Stomach (tissue), 9 donors: ENCODE results near the gene LIPH. TPM values are rescaled to one million over a fixed set of nuclear protein-coding genes. Genes with fewer than 3 reads are reported as not detected.
"Not testable (repeated sequence)": the region's sequence is repeated elsewhere in the genome, so short reads cannot be mapped to it uniquely, and the experiment has no call there.

Experiments used
- DNase-seq, 2 donors: peaks; one replicate each; pipeline versions ENCODE4 v3.0.0 to v3.0.0-alpha.2; 2013 to 2019
- H3K27ac ChIP-seq, 5 donors: fragments of 200-600 bp in 4 of 5; sonication (generic) in 4 of 5; one replicate each; pipeline ENCODE4 v1.5.1; 2013 to 2019; ENCODE audit warnings: mild to moderate bottlenecking in 1 of 5, moderate library complexity in 1 of 5
- H3K27me3 ChIP-seq, 3 donors: fragments of 200-600 bp; sonication (generic); one replicate each; pipeline ENCODE4 v1.5.1; 2017 to 2019; ENCODE audit warnings: mixed run types in 1 of 3
- H3K36me3 ChIP-seq, 4 donors: fragments of 200-600 bp; sonication (generic); 1 replicate in 3 of 4; 2 replicates in 1 of 4; pipeline ENCODE4 v1.5.1; 2016 to 2019
- H3K4me1 ChIP-seq, 4 donors: fragments of 200-600 bp; sonication (generic); one replicate each; pipeline ENCODE4 v1.5.1; 2016 to 2019
- H3K4me3 ChIP-seq, 4 donors: fragments of 200-600 bp; sonication (generic) in 3 of 4; one replicate each; pipeline ENCODE4 v1.5.1; 2016 to 2019; ENCODE audit warnings: mild to moderate bottlenecking in 1 of 4
- H3K9me3 ChIP-seq, 4 donors: fragments of 200-600 bp; sonication (generic); one replicate each; pipeline ENCODE4 v1.5.1; 2016 to 2019
- EP300 ChIP-seq: sonication (generic); formaldehyde crosslinking; IDR thresholded peaks from one replicate; pipeline ENCODE4 v1.6.1; 2017; ENCODE audit warnings: antibody characterized with exemption
- POLR2A ChIP-seq, 4 donors: fragments of 450-650 bp; IDR thresholded peaks; one replicate each; pipeline ENCODE4 v1.6.1; 2016; ENCODE audit warnings: antibody characterized with exemption in 4 of 4, control low read depth in 2 of 4, mild to moderate bottlenecking in 1 of 4, moderate library complexity in 1 of 4
- POLR2AphosphoS5 ChIP-seq, 3 donors: sonication (generic); formaldehyde crosslinking; IDR thresholded peaks; one replicate each; pipeline ENCODE4 v1.6.1; 2016; ENCODE audit warnings: antibody characterized with exemption in 3 of 3
- WGBS, 5 donors: extraction: QIAGEN DNeasy Blood & Tissue Kit in 3 of 5; methylation state at CpG; one replicate each; pipeline versions ENCODE4 v1.1.5 to v1.1.7; 2013 to 2018; 5-methylcytosine and 5-hydroxymethylcytosine counted together
- intact Hi-C: fragments of 100-400 bp; cut with DNase I; formaldehyde crosslinking; loops from one replicate; pipeline ENCODE4 v1.15.1; 2023; ENCODE audit warnings: low total_unique reads
- polyA plus RNA-seq, 3 donors: library from polyadenylated mRNA; stranded (reverse); fragments of 200-250 nt; gene quantifications; one replicate each; pipeline ENCODE4 v1.2.3, GENCODE V29; 2013
- total RNA-seq, 5 donors: library from RNA; depleted of rRNA; stranded (reverse); fragments of >200 nt; gene quantifications; one replicate each; pipeline versions ENCODE4 v1.1.0 to v1.2.3, GENCODE V29; 2014 to 2016
- TF ChIP-seq, protein P1 (sequence below), 7 experiments: fragments of 450-650 bp in 4 of 7; fragments of 200-600 bp in 3 of 7; sonication (generic) in 3 of 7; IDR thresholded peaks; one replicate each; pipeline ENCODE4 v1.5.1; 2016 to 2019; ENCODE audit warnings: antibody characterized with exemption in 7 of 7, control low read depth in 2 of 7, mild to moderate bottlenecking in 1 of 7
- donor health status: healthy with polysubstance abuse.
- donor health status: Bipolar disorder and iron deficiency.
- donor health status: healthy.

The LIPH gene
- total and polyA plus RNA-seq, 8 donors = 4.3 to 257 (median 16.7) TPM

DNA sequence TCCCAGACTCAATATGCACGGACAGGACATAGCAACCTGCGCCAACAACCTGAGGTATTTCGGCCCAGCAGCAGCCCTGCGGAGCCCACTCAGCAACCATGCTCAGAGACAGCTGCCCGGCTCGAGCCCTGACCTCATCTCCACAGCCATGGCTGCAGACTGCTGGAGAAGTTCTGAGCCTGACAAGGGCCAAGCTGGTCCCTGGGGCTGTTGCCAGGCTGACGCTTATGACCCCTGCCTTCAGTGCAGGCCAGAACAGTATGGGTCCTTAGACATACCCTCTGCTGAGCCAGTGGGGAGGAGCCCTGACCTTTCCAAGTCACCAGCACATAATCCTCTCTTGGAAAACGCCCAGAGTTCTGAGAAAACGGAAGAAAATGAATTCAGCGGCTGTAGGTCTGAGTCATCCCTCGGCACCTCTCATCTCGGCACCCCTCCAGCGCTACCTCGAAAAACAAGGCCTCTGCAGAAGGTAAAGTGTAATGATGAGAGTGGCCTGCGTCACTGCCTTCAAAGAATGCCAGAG is 79.0 kb downstream of the LIPH start:
- no peaks in the 10 kb centered on the region for H3K27me3 ChIP-seq
- no peak overlapping the region for H3K27ac ChIP-seq
- intact Hi-C loops = no loop called here
- H3K36me3 ChIP-seq = peaks cover 9 to 85% (median 79%) of the 10 kb centered on the region in 4 donors
- H3K9me3 ChIP-seq = no peaks in the 10 kb centered on the region
- 83 to 95% (median 94%) methylated on average over 11 to 15 of the region's 15 CpGs for WGBS, 5 donors
- no peak for TF ChIP-seq EP300
- TF ChIP-seq, protein P1, sequence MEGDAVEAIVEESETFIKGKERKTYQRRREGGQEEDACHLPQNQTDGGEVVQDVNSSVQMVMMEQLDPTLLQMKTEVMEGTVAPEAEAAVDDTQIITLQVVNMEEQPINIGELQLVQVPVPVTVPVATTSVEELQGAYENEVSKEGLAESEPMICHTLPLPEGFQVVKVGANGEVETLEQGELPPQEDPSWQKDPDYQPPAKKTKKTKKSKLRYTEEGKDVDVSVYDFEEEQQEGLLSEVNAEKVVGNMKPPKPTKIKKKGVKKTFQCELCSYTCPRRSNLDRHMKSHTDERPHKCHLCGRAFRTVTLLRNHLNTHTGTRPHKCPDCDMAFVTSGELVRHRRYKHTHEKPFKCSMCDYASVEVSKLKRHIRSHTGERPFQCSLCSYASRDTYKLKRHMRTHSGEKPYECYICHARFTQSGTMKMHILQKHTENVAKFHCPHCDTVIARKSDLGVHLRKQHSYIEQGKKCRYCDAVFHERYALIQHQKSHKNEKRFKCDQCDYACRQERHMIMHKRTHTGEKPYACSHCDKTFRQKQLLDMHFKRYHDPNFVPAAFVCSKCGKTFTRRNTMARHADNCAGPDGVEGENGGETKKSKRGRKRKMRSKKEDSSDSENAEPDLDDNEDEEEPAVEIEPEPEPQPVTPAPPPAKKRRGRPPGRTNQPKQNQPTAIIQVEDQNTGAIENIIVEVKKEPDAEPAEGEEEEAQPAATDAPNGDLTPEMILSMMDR (IDR thresholded peaks at IDR 0.05) = no peak
- TF ChIP-seq POLR2A (IDR thresholded peaks at IDR 0.05) = no peak
- no peak for TF ChIP-seq POLR2AphosphoS5 (IDR thresholded peaks at IDR 0.05)
- no peaks in the 10 kb centered on the region for H3K4me1 ChIP-seq
- H3K4me3 ChIP-seq = no peak overlapping the region
- no peak for DNase-seq

DNA sequence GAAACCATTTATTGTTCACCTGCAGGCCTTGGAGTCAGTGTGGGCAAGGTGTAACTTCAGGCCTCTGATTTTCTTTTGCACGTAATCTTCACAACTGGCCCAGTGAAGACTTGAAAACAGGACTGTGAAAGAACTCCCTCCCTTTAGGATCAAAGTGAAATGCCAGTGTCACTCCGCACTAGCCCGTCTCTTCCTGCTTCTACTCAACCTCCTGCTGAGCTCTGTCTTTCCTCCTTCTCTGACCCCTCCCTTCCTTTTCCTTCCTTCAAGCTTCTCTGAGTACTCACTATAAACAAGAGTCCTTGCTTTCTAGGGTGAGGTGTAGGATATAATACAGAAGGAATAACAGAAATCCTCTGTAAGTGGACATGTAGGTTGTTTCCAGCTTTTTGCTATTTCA is 82.1 kb downstream of the LIPH start:
- no peak for DNase-seq
- Histone ChIP-seq H3K27me3 (no peaks in the 10 kb centered on the region), H3K4me1 (no peaks in the 10 kb centered on the region), H3K4me3 (no peak overlapping the region), H3K36me3 (peaks cover 20 to 87% (median 81%) of the 10 kb centered on the region in 4 donors), H3K9me3 (no peaks in the 10 kb centered on the region), H3K27ac (no peak overlapping the region)
- intact Hi-C loops = no loop called here
- TF ChIP-seq POLR2A (IDR thresholded peaks at IDR 0.05) = no peak
- 78 to 93% (median 83%) methylated on average over 3 of the region's 3 CpGs for WGBS, 5 donors

DNA sequence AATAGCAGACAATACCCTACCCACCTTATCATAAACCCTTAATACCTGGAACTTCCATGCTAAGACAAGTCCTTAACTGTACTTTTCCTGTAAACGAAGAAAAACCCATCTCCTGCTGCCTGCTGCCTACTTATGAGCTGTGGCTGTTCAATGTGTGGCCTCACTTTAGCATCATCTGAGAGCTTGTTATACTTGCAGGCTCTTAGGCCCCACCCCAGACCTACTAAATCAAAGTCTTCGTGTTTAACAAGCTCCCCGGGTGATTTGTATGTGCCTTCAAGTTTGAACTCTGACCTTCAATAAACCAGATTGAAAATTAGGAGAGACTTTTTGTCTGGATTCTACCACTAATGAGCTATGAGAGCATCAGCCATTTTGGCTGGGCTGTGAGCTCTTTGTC is 82.8 kb downstream of the LIPH start:
- Histone ChIP-seq H3K9me3 (no peaks in the 10 kb centered on the region), H3K36me3 (peaks cover 20 to 87% (median 83%) of the 10 kb centered on the region in 4 donors), H3K4me3 (no peak overlapping the region), H3K27me3 (no peaks in the 10 kb centered on the region), H3K27ac (no peak overlapping the region), H3K4me1 (no peaks in the 10 kb centered on the region)
- TF ChIP-seq EP300 = no peak
- no peak for TF ChIP-seq POLR2AphosphoS5 (IDR thresholded peaks at IDR 0.05)
- TF ChIP-seq, protein P1 (IDR thresholded peaks at IDR 0.05) = no peak
- TF ChIP-seq POLR2A (IDR thresholded peaks at IDR 0.05) = no peak
- 62 to 79% (median 66%) methylated on average over 3 of the region's 3 CpGs for WGBS, 5 donors
- DNase-seq = no peak
- intact Hi-C loops = no loop called here

DNA sequence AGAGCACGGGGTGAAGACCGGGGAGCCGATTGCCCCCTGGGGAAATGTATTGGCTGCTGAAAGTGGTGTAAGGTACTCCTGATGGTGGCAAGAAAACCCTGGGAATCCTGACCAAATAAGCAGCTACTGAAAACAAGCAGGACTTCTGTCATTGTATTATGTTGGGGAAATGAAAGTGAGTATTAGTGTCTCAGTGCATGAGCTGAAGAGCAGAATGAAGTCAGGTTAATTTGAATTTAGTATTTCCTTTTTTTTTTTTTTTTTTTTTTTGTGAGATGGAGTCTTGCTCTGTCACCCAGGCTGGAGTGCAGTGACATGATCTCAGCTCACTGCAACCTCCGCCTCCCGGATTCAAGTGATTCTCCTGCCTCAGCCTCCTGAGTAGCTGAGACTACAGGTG is 86.3 kb downstream of the LIPH start:
- H3K27ac ChIP-seq, intact Hi-C loops, H3K27me3 ChIP-seq, DNase-seq, H3K4me1 ChIP-seq, H3K4me3 ChIP-seq, H3K9me3 ChIP-seq: not testable (repeated sequence)
- peaks cover 11 to 82% (median 74%) of the 10 kb centered on the region in 4 donors for H3K36me3 ChIP-seq
- WGBS, 5 donors = 91 to 95% (median 92%) methylated on average over 5 of the region's 5 CpGs

DNA sequence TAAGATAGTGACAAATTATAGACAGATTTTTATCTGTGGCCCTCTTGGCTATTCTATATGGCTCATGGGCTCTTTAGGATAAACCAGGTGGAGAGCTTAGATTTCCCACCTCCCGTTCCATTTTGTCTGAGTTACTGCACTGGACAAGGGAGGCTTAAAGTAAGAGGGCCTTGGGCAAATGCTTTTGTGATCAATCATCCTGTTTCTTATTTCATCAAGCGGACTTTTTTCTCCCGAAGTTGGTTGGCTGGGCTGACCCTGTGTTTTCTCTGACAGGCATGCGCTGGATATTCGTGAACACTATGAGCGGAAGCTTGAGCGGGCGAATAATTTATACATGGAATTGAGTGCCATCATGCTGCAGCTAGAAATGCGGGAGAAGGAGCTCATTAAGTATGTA is 86.9 kb downstream of the LIPH start:
- Histone ChIP-seq H3K9me3 (no peaks in the 10 kb centered on the region), H3K27ac (no peak overlapping the region), H3K27me3 (no peaks in the 10 kb centered on the region), H3K36me3 (peaks cover 11 to 77% (median 73%) of the 10 kb centered on the region in 4 donors), H3K4me3 (no peak overlapping the region), H3K4me1 (no peaks in the 10 kb centered on the region)
- intact Hi-C loops = no loop called here
- no peak for TF ChIP-seq EP300
- TF ChIP-seq POLR2A (IDR thresholded peaks at IDR 0.05) = no peak
- no peak for TF ChIP-seq POLR2AphosphoS5 (IDR thresholded peaks at IDR 0.05)
- TF ChIP-seq, protein P1 (IDR thresholded peaks at IDR 0.05) = no peak
- no peak for DNase-seq
- WGBS, 5 donors = 93 to 96% (median 95%) methylated on average over 9 of the region's 9 CpGs
